ENCODE results near the gene PHACTR3. TPM values are rescaled to one million over a fixed set of nuclear protein-coding genes. Genes with fewer than 3 reads are reported as not detected.

PHACTR3 gene
- total and polyA plus RNA-seq, 4 donors: 0.14 to 0.42 (median 0.17) TPM

GRCh38 chr20:59737816-59738215, 133.5 kb downstream of the PHACTR3 start:
- Histone ChIP-seq H3K27me3 (ENCODE audit: control insufficient read depth in 4 of 4, insufficient read depth in 4 of 4, low read length in 3 of 4) (peaks cover 0 to 9% (median 0%) of the 10 kb centered on the region in 4 donors), H3K36me3 (ENCODE audit: control insufficient read depth in 4 of 4, insufficient read depth in 3 of 4, low read depth in 1 of 4, low read length in 3 of 4) (no peaks in the 10 kb centered on the region), H3K27ac (ENCODE audit: low read depth in 1 of 2, low read length in 2 of 2) (no peak overlapping the region), H3K9me3 (ENCODE audit: control insufficient read depth in 4 of 4, low read length in 3 of 4) (no peaks in the 10 kb centered on the region), H3K9ac (ENCODE audit: low read depth in 1 of 2, low read length in 2 of 2) (no peak overlapping the region), H3K4me1 (ENCODE audit: control insufficient read depth in 4 of 4, insufficient read depth in 4 of 4, low read length in 3 of 4) (no peaks in the 10 kb centered on the region), H3K4me3 (ENCODE audit: low read depth in 1 of 3, low read length in 3 of 3) (no peak overlapping the region)
- no peak for DNase-seq (ENCODE audit: low spot score)
- 72% methylated on average over 4 of the region's 4 CpGs for whole genome bisulfite sequencing
- TF ChIP-seq FOXA2 (IDR thresholded peaks at IDR 0.05) (no peak), NR2F2 (IDR thresholded peaks at IDR 0.05) (no peak), SP1 (IDR thresholded peaks at IDR 0.05) (no peak), FOXA1 (IDR thresholded peaks at IDR 0.05) (no peak), JUND (IDR thresholded peaks at IDR 0.05) (no peak), GABPA (IDR thresholded peaks at IDR 0.05 in 1 of 2, conservative IDR thresholded peaks at IDR 0.05 in 1 of 2) (no peak), YY1 (IDR thresholded peaks at IDR 0.05) (no peak), REST (IDR thresholded peaks at IDR 0.05) (no peak), HNF4A (conservative IDR thresholded peaks at IDR 0.05) (no peak)

- 46% methylated on average over 4 of the region's 4 CpGs for WGBS
- Histone ChIP-seq H3K36me3 (ENCODE audit: control insufficient read depth in 4 of 4, insufficient read depth in 3 of 4, low read depth in 1 of 4, low read length in 3 of 4) (no peaks in the 10 kb centered on the region), H3K9ac (ENCODE audit: low read depth in 1 of 2, low read length in 2 of 2) (no peak overlapping the region), H3K27ac (ENCODE audit: low read depth in 1 of 2, low read length in 2 of 2) (no peak overlapping the region), H3K9me3 (ENCODE audit: control insufficient read depth in 4 of 4, low read length in 3 of 4) (no peaks in the 10 kb centered on the region), H3K4me3 (ENCODE audit: low read depth in 1 of 3, low read length in 3 of 3) (no peak overlapping the region), H3K4me1 (ENCODE audit: control insufficient read depth in 4 of 4, insufficient read depth in 4 of 4, low read length in 3 of 4) (no peaks in the 10 kb centered on the region), H3K27me3 (ENCODE audit: control insufficient read depth in 4 of 4, insufficient read depth in 4 of 4, low read length in 3 of 4) (peaks cover 0 to 9% (median 0%) of the 10 kb centered on the region in 4 donors)
- TF ChIP-seq FOXA1 (IDR thresholded peaks at IDR 0.05) (no peak), NR2F2 (IDR thresholded peaks at IDR 0.05) (no peak), HNF4A (conservative IDR thresholded peaks at IDR 0.05) (no peak), TAF1 (conservative IDR thresholded peaks at IDR 0.05) (no peak), MAX (IDR thresholded peaks at IDR 0.05) (no peak), YY1 (IDR thresholded peaks at IDR 0.05) (no peak)
- no peak for DNase-seq (ENCODE audit: low spot score)
Measured at GRCh38 chr20:59738851-59739250, 134.5 kb downstream of the PHACTR3 start.

- H3K9me3 ChIP-seq (ENCODE audit: control insufficient read depth in 4 of 4, low read length in 3 of 4): no peaks in the 10 kb centered on the region
- TF ChIP-seq GABPA (IDR thresholded peaks at IDR 0.05 in 1 of 2, conservative IDR thresholded peaks at IDR 0.05 in 1 of 2): no peak
- no peak for TF ChIP-seq JUND (IDR thresholded peaks at IDR 0.05)
- TF ChIP-seq NR2F2 (IDR thresholded peaks at IDR 0.05): no peak
- TF ChIP-seq EGR1 (IDR thresholded peaks at IDR 0.05; ENCODE audit: low read depth in 2 of 2): no peak
- no peaks in the 10 kb centered on the region for H3K4me1 ChIP-seq (ENCODE audit: control insufficient read depth in 4 of 4, insufficient read depth in 4 of 4, low read length in 3 of 4)
- no peaks in the 10 kb centered on the region for H3K36me3 ChIP-seq (ENCODE audit: control insufficient read depth in 4 of 4, insufficient read depth in 3 of 4, low read depth in 1 of 4, low read length in 3 of 4)
- no peak for DNase-seq (ENCODE audit: low spot score)
- H3K9ac ChIP-seq (ENCODE audit: low read depth in 1 of 2, low read length in 2 of 2): no peak overlapping the region
- WGBS: 82% methylated on average over 7 of the region's 7 CpGs
- H3K4me3 ChIP-seq (ENCODE audit: low read depth in 1 of 3, low read length in 3 of 3): no peak overlapping the region
- peaks cover 0 to 9% (median 0%) of the 10 kb centered on the region in 4 donors for H3K27me3 ChIP-seq (ENCODE audit: control insufficient read depth in 4 of 4, insufficient read depth in 4 of 4, low read length in 3 of 4)
- no peak overlapping the region for H3K27ac ChIP-seq (ENCODE audit: low read depth in 1 of 2, low read length in 2 of 2)
Measured at GRCh38 chr20:59740621-59741020, 136.3 kb downstream of the PHACTR3 start.

Measured in liver (tissue), 9 donors.